PC-3 (cell line): ENCODE data around the gene NUP210L.

ENCODE experiments used
- EZH2 ChIP-seq: fragments of 300-600 bp; sonication (generic); IDR thresholded peaks from one replicate; pipeline ENCODE4 v1.6.1; 2017; ENCODE audit warnings: antibody characterized with exemption, mild to moderate bottlenecking, low read length; ENCODE audit not compliant: unreplicated experiment
- EZH2phosphoT487 ChIP-seq: fragments of 300-600 bp; sonication (generic); IDR thresholded peaks from 2 replicates; pipeline ENCODE4 v1.6.1; 2018; ENCODE audit warnings: mild to moderate bottlenecking, antibody characterized with exemption, low read length, borderline replicate concordance
- TF ChIP-seq, protein P1 (sequence below): fragments of 300-600 bp; sonication (generic); conservative IDR thresholded peaks from 2 replicates; pipeline ENCODE4 v1.5.1; 2017; ENCODE audit warnings: antibody characterized with exemption, low read depth, mild to moderate bottlenecking, low read length

DNA sequence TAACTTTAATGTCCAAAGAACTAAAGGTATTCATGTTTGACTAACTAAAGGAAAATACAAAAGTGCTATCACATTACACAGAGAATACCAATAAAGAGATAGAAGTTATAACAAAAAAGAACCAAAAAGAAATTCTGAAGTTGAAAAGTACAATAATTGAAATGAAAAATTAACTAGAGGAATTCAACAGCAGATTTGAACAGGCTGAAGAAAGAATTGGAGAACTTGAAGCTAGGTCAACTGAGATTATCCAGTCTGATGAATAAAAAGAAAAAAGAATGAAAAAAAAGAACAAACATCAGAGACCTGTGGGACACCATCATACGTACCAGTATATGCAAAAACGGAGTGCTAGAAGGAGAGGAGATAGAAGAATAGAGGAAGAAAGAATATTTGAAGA, 78.5 kb downstream of the NUP210L start:
- TF ChIP-seq, protein P1, sequence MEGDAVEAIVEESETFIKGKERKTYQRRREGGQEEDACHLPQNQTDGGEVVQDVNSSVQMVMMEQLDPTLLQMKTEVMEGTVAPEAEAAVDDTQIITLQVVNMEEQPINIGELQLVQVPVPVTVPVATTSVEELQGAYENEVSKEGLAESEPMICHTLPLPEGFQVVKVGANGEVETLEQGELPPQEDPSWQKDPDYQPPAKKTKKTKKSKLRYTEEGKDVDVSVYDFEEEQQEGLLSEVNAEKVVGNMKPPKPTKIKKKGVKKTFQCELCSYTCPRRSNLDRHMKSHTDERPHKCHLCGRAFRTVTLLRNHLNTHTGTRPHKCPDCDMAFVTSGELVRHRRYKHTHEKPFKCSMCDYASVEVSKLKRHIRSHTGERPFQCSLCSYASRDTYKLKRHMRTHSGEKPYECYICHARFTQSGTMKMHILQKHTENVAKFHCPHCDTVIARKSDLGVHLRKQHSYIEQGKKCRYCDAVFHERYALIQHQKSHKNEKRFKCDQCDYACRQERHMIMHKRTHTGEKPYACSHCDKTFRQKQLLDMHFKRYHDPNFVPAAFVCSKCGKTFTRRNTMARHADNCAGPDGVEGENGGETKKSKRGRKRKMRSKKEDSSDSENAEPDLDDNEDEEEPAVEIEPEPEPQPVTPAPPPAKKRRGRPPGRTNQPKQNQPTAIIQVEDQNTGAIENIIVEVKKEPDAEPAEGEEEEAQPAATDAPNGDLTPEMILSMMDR, result no peak
- TF ChIP-seq EZH2 (no peak), EZH2phosphoT487 (no peak)
